ENCODE measurements around the gene PDZD2.

Gene PDZD2

DNA sequence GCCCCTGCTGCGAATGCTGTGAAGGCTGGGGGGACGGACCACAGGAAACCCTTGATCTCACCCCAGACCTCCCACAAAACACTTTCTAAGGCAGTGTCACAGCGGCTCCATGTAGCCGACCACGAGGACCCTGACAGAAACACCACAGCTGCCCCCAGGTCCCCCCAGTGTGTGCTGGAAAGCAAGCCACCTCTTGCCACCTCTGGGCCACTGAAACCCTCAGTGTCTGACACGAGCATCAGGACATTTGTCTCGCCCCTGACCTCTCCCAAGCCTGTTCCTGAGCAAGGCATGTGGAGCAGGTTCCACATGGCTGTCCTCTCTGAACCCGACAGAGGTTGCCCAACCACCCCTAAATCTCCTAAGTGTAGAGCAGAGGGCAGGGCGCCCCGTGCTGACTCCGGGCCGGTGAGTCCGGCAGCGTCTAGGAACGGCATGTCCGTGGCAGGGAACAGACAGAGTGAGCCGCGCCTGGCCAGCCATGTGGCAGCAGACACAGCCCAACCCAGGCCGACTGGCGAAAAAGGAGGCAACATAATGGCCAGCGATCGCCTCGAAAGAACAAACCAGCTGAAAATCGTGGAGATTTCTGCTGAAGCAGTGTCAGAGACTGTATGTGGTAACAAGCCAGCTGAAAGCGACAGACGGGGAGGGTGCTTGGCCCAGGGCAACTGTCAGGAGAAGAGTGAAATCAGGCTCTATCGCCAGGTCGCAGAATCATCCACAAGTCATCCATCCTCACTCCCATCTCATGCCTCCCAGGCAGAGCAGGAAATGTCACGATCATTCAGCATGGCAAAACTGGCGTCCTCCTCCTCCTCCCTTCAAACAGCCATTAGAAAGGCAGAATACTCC is 450.4 kb downstream of the PDZD2 start:
- DNase-seq = no peak

DNA sequence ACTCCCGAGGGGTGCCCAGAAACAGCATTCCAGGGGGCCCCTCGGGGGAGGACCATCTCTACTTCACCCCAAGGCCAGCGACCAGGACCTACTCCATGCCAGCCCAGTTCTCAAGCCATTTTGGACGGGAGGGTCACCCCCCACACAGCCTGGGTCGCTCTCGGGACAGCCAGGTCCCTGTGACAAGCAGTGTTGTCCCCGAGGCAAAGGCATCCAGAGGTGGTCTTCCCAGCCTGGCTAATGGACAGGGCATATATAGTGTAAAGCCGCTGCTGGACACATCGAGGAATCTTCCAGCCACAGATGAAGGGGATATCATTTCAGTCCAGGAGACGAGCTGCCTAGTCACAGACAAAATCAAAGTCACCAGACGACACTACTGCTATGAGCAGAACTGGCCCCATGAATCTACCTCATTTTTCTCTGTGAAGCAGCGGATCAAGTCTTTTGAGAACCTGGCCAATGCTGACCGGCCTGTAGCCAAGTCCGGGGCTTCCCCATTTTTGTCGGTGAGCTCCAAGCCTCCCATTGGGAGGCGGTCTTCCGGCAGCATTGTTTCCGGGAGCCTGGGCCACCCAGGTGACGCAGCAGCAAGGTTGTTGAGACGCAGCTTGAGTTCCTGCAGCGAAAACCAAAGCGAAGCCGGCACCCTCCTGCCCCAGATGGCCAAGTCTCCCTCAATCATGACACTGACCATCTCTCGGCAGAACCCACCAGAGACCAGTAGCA is 451.3 kb downstream of the PDZD2 start:
- DNase-seq = no peak

DNA sequence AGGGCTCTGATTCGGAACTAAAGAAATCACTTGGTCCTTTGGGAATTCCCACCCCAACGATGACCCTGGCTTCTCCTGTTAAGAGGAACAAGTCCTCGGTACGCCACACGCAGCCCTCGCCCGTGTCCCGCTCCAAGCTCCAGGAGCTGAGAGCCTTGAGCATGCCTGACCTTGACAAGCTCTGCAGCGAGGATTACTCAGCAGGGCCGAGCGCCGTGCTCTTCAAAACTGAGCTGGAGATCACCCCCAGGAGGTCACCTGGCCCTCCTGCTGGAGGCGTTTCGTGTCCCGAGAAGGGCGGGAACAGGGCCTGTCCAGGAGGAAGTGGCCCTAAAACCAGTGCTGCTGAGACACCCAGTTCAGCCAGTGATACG is 451.8 kb downstream of the PDZD2 start:
- DNase-seq = no peak

DNA sequence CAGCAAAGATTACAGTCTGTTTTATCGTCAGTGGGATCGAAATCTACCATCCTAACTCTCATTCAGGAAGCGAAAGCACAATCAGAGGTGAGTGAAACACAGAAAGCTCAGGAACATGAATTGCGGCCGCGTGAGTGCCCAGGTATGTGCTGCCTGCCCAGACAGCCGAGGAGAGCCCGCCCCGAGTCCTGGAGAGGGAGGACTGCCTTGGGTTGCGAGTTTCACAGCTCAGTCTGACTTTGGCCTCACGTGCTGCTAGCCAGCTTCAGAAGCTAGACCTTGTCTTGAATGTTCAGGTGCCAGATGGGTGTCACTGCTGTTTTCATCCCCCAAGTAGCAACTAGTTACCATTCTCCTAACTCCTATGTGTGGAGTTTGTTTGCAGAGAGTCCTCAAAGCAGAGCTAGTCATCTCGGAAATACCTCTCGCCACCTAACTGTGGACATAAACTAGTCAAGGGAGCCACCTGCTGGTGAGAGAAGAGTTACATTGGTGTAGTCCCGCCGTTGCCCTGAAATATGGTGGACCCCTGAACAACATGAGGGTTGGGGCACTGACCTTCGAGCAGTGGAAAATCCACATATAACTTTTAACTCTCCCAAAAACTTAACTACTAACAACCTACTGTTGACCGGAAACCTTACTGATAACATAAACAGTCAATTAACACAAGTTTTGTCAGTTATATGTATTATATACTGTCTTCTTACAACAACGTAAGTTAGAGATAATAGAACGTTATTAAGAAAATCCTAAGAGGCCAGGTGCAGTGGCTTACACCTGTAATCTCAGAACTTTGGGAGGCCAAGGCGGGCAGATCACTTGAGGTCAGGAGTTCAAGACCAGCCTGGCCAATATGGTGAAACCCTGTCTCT is 454.2 kb downstream of the PDZD2 start:
- DNase-seq = peak; percentile 87 to 88

DNA sequence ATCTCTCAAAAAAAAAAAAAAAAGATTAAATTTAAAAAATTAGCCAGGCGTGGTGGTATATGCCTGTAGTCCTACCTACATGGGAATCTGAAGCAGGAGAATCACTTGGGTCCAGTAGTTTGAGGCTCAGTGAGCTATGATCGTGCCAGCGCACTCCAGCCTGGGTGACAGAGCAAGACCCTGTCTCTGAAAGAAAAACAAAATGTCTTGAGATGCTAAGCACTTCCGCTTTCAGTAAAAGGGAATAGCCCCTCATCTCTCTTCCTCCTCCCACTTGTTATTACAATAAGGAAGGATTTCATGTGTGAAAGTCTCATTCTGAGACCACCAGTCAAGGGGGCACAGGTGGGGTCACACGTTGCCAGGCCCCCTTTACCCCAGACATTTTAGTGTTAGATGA is 455.8 kb downstream of the PDZD2 start:
- no peak for DNase-seq

DNA sequence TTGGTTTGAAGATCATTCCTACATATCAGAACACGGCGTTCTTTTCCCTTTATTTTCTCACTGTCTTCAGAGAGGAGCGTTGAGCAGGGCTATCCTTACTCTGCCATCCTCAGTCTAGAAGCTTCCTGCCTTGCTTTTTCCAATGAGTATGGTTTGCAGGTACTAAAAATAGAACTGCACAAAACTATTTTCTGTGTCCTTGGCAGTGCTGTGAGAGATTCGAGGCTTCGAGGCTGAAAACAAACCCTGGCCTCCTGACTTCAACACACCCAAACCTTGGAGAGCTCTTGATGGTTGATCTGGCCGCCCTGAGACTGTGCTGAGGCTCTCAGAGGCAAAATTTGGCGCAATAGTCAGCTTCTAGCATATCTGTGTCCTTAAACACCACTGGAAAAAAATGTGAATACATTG is 456.3 kb downstream of the PDZD2 start:
- DNase-seq = no peak

DNA sequence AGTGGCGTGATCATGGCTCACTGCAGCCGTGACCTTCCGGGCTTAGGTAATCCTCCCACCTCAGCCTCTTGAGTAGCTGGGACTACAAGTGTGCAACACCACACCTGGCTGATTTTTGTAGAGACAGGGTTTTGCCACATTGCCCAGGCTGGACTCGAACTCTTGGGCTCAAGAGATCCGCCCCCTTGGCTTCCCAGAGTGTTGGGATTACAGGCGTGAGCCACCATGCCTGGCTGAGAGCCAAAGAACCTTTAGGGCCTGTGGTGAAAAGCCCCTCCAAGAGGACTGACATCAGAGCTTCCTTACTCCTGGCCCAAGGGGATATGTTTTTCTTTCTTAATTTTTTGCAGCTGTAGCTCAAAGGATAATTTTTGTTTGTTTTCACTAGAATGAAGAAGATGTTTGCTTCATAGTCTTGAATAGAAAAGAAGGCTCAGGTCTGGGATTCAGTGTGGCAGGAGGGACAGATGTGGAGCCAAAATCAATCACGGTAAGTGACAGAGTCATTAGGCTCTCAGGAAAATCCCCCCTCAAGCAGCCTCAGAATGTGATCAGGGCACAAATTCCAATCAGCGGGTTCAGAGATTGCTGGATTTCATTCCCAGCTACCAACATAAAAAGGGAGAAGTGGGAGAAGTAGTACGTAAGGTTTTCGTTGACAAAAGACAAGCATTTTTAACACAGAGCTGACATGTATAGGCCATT is 458.1 kb downstream of the PDZD2 start:
- DNase-seq = no peak

DNA sequence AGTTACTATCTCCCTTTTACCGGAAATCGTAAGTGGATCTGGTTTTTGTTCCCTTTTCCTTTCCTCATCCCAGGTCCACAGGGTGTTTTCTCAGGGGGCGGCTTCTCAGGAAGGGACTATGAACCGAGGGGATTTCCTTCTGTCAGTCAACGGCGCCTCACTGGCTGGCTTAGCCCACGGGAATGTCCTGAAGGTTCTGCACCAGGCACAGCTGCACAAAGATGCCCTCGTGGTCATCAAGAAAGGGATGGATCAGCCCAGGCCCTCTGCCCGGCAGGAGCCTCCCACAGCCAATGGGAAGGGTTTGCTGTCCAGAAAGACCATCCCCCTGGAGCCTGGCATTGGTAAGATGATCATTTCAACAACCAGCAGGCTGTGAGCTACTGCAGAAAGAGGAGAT is 459.4 kb downstream of the PDZD2 start:
- DNase-seq = no peak

DNA sequence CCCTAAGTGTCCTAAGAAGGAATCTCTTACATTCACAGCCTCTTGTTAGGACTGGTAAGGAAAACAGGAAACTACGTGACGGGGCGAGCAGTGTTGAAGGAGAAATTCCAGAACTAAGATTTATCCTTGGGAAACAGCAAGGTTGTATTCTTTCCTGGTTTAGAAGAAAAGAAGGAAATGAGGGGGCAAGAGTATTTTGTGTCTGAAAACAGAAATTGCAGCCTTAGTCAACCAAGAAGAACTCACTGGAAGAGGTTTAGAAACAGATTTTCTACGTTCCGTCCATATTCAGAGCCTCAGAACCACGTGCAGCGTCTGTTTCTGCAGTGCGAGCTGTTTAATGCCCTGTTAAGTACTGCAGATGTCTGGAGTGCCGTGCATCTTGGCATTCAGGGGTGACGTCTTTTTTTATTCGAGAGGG is 460.0 kb downstream of the PDZD2 start:
- no peak for DNase-seq

DNA sequence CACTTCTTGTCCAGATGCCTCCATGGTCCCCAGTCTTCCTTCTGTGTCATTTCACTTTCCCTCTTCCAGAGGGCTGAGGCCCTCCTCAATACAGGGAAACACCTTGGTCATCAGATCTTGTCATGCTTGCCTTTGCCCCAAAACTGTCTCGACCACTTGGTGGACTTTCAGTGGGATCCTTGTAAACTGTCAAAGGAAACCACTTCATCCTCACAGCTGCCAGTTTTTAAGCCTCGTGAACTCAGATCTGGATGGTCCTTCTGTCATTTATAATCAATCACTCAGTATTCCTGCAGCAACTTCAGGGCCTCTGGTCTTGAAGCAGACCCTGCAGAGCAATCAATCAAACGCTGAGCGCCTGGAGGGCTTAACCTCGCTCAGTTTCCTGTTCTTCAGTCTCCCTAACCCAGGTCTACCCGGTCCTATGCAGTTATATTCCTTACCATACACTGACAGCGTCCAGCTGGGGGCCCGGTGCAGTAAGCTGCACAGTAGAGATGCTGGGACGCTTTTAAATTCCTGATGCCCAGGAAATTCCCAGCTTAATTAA is 460.6 kb downstream of the PDZD2 start:
- DNase-seq = no peak

DNA sequence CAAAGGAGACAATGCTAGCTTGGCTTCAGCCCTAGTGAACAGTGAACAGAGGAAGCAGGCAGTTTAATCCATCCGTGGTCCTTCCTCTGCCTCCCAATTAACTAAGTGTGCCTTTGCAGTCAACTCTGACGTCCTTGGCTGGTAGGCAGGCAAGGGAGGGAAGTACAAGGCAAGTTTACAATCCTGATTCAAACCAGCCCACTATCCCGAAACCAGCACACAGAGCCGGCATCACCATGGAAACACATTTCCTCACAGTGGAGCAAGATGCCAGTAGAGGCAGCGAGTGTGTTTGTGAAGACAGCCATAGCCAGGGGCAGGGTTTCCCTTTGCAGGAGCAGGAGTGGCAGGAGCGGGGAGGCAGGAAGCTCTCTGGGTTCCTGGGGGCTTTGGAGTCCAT is 461.3 kb downstream of the PDZD2 start:
- no peak for DNase-seq

DNA sequence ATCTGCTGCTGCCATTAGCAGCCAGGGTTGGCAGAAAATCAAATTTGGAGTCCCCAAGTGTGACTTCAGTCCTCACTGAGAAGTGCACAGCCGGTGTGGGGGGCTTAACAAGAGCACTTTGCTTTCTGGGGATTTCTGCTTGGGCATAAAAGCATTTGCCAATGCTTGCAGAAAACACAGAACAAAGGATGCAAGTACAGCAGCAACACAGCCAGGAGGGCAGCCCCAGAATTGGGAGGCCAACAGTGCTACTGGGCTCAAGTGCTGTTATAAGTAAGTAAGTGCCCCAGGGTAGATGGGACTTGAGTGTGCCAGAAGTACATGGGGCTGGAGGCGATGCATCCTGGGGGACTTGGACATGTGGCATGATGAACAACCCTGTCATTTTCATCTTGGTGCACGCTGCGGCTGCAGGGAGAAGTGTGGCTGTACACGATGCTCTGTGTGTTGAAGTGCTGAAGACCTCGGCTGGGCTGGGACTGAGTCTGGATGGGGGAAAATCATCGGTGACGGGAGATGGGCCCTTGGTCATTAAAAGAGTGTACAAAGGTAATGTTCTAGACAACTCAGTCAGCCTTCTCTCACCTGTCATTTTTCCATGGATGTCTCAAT is 461.9 kb downstream of the PDZD2 start:
- no peak for DNase-seq

DNA sequence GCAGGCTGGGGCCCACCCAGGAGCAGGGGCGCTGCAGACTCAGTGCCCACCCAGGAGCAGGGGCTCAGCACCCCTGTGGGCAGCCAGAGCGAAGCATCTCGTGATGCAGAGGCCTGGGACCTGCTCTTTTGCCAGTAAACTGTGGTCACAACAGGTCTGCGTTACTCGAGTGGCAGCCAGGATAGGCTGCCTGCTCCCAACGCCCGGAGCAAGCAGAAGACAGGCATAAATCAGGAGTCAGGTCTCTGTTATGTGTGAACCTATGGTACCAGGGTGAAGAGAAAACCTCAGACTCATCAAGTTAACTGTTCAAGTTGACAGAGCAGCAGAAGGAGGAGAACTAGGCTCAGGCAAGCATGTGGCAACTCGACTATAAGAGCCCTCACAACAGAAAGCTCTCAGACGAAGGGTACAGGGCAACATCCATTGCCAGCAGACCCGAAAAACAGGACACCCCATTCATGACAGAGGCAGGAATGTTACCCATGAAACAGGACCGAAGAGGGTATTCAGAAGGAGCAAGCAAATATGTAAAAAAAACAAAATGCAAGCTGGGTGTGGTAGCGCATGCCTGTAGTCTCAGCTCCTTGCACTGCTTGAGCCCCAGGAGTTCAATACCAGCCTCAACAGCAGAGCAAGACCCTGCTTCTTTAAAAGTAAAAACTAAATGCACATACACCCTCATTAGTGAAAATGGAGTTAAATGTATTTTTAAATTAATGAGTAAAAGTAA is 463.5 kb downstream of the PDZD2 start:
- no peak for DNase-seq

DNA sequence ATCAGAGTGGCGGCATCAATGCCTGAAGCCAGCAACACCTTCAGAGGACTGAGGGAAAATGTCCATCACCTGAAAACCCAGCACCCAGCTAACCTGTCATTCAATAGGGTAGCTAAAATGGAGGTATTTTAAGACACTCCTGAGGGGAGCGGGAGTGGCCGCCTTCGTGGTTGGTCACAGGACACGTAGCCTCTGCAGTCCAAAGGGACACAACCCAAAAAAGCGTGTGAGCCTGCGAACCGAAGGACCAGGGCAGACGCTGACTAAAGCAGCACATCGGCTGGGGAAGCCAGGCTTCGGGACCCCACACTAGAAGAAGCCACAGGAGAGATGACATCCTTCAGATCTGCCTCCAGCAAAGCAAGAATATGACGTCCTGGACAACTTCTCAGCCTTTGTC is 464.6 kb downstream of the PDZD2 start:
- no peak for DNase-seq

DNA sequence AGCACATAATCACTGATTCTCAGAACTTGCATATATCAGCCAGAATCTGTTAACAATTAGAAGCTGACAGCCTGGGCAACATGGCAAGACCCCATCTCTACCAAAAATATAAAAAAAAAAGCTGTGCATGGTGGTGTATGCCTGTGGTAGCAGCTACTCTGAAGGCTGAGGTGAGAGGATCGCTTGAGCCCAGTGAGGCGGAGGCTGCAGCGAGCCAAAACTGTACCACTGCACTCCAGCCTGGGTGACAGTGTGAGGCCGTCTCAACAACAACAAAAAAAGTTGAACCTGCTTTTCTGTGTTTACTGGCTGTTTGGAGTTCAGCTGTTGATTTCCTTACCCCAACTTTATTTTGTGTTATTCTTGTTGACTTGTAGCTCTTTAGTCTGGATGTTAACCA is 468.4 kb downstream of the PDZD2 start:
- no peak for DNase-seq

DNA sequence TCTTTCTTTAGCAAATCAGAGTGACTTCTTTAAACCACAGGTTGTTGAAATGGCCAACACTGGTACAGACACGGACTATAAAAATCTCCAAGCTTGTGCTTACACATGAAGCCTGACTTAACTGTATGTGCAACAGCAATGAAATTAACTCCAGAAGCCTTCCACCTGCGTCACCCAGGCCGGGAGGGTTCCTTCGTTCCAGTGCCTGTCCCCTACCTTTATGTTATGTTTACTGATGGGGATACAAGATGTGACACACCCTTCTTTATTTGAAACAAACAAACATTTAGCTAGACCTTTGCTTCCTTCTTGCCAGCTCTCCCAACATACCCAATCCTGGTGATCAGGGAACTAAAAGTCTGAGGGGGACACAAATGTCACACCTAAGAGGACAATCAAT is 469.2 kb downstream of the PDZD2 start:
- DNase-seq = no peak

DNA sequence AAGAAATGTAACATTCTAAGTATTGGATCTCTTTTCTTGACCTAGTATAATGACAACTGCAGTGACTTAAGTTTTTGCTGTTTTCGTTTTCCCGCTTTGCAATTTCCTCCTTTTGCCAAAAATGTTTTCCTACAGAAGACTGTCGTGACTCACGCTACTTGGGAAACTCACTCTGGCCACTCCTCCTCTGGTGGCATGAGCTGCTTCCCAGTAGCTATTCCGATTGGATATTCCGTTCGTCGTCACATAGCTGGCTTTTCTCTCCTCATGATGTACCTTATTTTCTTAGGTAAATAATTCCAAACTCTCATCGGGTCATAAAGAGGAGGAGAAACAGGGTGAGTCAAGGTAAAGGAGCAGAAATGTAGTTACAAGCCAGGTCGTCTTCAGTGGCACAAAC is 470.3 kb downstream of the PDZD2 start:
- no peak for DNase-seq

DNA sequence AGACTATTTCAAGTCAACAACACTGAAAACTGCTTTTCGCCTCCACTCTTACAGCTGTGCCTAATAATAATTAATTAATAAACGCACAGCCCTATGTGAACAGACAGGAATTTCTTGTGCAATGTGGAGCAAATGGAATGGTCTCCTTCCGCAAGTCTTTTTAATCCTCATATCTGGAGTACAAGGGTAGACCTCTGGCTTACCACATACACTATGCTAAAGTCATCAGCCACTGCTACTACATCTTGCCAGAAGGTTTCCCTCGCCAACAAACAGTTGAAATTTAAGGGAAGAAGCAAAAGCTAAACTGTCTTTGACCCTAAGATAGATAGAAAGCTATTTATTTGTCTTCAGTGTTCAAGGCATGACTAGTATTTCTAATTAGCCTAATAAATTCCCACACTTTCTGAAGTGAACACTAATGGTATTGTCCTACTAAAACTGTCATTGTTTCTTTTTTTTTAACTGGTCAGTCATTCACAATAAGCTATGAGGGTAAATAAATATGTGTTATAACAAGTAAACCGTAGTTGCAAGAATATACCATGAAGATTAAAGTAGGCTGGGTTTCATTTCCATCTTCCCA is 471.3 kb downstream of the PDZD2 start:
- DNase-seq = no peak

DNA sequence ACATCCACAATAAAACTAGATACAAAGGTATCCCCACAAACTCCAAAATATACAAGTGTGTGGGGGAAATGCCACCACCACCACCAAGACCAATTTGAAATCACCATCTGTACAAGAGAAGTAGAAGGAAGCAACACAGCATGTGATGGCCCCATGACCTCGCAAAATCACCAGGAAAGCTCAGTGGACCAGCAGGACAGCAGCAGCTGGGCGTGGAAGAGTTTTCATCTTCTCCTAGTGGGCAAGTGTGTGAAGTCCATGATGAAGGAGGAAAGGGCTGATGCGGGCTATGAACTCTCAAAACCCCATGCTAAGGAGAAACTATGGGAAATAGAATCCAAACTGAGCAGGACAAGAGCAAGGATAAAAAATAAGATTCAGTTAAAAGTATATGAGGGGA is 477.1 kb downstream of the PDZD2 start:
- peak in 1 of 2 experiments; percentile 17 for DNase-seq

DNA sequence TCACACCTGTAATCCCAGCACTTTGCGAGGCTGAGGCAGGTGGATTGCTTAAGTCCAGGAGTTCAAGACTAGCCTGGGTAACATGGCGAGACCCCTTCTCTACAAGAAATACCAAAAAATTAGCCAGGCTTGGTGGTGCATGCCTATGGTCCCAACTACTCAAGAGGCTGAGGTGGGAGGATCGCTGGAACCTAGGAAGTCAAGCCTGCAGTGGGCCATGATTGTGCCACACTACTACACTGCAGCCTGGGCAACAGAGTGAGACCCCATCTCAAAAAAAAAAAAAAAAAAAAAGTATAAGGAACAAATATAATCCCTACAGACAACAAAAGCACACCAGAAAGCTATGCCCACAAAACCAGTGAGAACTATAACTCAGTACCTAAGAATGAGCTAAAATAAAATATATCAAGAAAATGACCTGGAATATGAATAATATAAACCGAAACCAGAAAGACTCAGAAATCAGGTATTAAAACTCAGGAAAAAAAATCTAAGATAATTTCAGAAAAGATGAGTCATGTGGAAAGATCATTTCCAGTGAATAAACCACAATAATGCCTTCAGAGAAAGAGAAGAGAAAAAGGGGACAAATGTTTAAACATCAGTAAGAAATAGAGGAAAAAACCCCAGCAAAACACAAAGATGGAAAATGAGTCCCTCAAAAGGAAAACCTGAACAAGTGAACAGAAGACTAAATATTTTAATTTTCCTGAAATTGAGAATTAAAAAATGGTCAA is 477.8 kb downstream of the PDZD2 start:
- DNase-seq = no peak
